ENCODE measurements around the gene PRR4.

Gene PRR4

GRCh38 chr12:10849425-10849878, at the start of gene PRR4:
PRR4 (minus strand) TSS chr12:10849475; CDS start chr12:10849437, 38 bp downstream.
- DNase-seq (ENCODE audit: low read depth), result no peak

- no peak for DNase-seq (ENCODE audit: low read depth)
Measured at GRCh38 chr12:10896854-10897253, 47.6 kb upstream of the PRR4 start.

GRCh38 chr12:10891937-10892336, 42.7 kb upstream of the PRR4 start:
- DNase-seq (ENCODE audit: low read depth), result no peak

GRCh38 chr12:10889226-10889625, 40.0 kb upstream of the PRR4 start:
- DNase-seq (ENCODE audit: low read depth), result no peak

GRCh38 chr12:10884086-10884725, 34.9 kb upstream of the PRR4 start, which contains the start of gene PRH1:
PRH1 (minus strand) TSS chr12:10884255; CDS start chr12:10884217, 38 bp downstream.
- DNase-seq (ENCODE audit: low read depth), result no peak

- DNase-seq (ENCODE audit: low read depth), result no peak
Measured at GRCh38 chr12:10873378-10873777, 24.1 kb upstream of the PRR4 start.

- DNase-seq (ENCODE audit: low read depth), result no peak
Measured at GRCh38 chr12:10867381-10867780, 18.1 kb upstream of the PRR4 start.

- no peak for DNase-seq (ENCODE audit: low read depth)
Measured at GRCh38 chr12:10863512-10864218, 14.4 kb upstream of the PRR4 start.

GRCh38 chr12:10861366-10861765, 12.1 kb upstream of the PRR4 start:
- no peak for DNase-seq (ENCODE audit: low read depth)

- no peak for DNase-seq (ENCODE audit: low read depth)
Measured at GRCh38 chr12:10855807-10856206, 6.5 kb upstream of the PRR4 start.

GRCh38 chr12:10853776-10854175, 4.5 kb upstream of the PRR4 start:
- DNase-seq (ENCODE audit: low read depth), result no peak

GRCh38 chr12:10851243-10851858, 2.1 kb upstream of the PRR4 start:
- DNase-seq (ENCODE audit: low read depth), result no peak

GRCh38 chr12:10847744-10848143, 1.5 kb downstream of the PRR4 start:
- DNase-seq (ENCODE audit: low read depth), result no peak

GRCh38 chr12:10842862-10843261, 6.4 kb downstream of the PRR4 start:
- DNase-seq (ENCODE audit: low read depth), result no peak

GRCh38 chr12:10838461-10838860, 10.8 kb downstream of the PRR4 start:
- no peak for DNase-seq (ENCODE audit: low read depth)

- no peak for DNase-seq (ENCODE audit: low read depth)
Measured at GRCh38 chr12:10829994-10830393, 19.3 kb downstream of the PRR4 start.

GRCh38 chr12:10826258-10826657, 23.0 kb downstream of the PRR4 start, which contains the start of gene TAS2R10:
TAS2R10 (minus strand) TSS chr12:10826358; CDS start chr12:10826269, 89 bp downstream.
- no peak for DNase-seq (ENCODE audit: low read depth)

- no peak for DNase-seq (ENCODE audit: low read depth)
Measured at GRCh38 chr12:10824957-10825356, 24.3 kb downstream of the PRR4 start.

GRCh38 chr12:10811883-10812536, 37.3 kb downstream of the PRR4 start:
- no peak for DNase-seq (ENCODE audit: low read depth)

GRCh38 chr12:10810068-10810467, 39.2 kb downstream of the PRR4 start, which contains the start of gene TAS2R9:
TAS2R9 (minus strand) TSS chr12:10810168; CDS start chr12:10810075, 93 bp downstream.
- DNase-seq (ENCODE audit: low read depth), result no peak

GRCh38 chr12:10807186-10807585, 42.1 kb downstream of the PRR4 start, which contains the start of gene TAS2R8:
TAS2R8 (minus strand) TSS chr12:10807286; CDS start chr12:10806980, 306 bp downstream.
- DNase-seq (ENCODE audit: low read depth), result no peak

- no peak for DNase-seq (ENCODE audit: low read depth)
Measured at GRCh38 chr12:10802587-10802986, 46.7 kb downstream of the PRR4 start, which contains the start of gene TAS2R7. TAS2R7 (minus strand) TSS chr12:10802627; CDS start chr12:10802570, 57 bp downstream.

All from HS-27A (cell line).